IPS-20b (cell line): Measurements from ENCODE around the gene BAHD1.
A peak's percentile ranks its signal among the peaks of the same experiment; 100 is the strongest.

Source experiments
- H3K27ac ChIP-seq: one replicate; pipeline ENCODE4 v1.5.1; 2013; ENCODE audit warnings: low read length
- H3K27me3 ChIP-seq: 2 replicates; pipeline ENCODE4 v1.6.1; 2013; ENCODE audit warnings: mild to moderate bottlenecking, low read length, inconsistent platforms; ENCODE audit not compliant: insufficient read depth
- H3K36me3 ChIP-seq: 2 replicates; pipeline ENCODE4 v1.6.1; 2013; ENCODE audit warnings: low read depth, mild to moderate bottlenecking, inconsistent platforms, low read length, moderate library complexity; ENCODE audit not compliant: insufficient read depth
- H3K4me1 ChIP-seq: 2 replicates; pipeline ENCODE4 v1.6.1; 2013; ENCODE audit warnings: mild to moderate bottlenecking, control low read depth, inconsistent platforms, low read length, moderate library complexity; ENCODE audit not compliant: insufficient read depth
- H3K4me3 ChIP-seq: 2 replicates; pipeline ENCODE4 v1.5.1; 2013; ENCODE audit warnings: mild to moderate bottlenecking, low read length, inconsistent platforms
- H3K9ac ChIP-seq: 2 replicates; pipeline ENCODE4 v1.6.1; 2013; ENCODE audit warnings: low read depth, mild to moderate bottlenecking, inconsistent platforms, low read length, moderate library complexity
- H3K9me3 ChIP-seq: 2 replicates; pipeline ENCODE4 v1.6.1; 2013; ENCODE audit warnings: mild to moderate bottlenecking, low read depth, low read length, inconsistent platforms; ENCODE audit not compliant: insufficient read depth

BAHD1 gene

GRCh38 chr15:40440743-40441564 lies at the start of gene BAHD1:
Gene BAHD1, plus strand, starts transcription at chr15:40440953. Its CDS starts 17,512 bp downstream, at chr15:40458465.
- no peaks in the 10 kb centered on the region for H3K9me3 ChIP-seq
- H3K27me3 ChIP-seq, result peaks cover 40% of the 10 kb centered on the region
- H3K27ac ChIP-seq, result peak within 1 kb of the TSS; percentile 50
- no peaks in the 10 kb centered on the region for H3K36me3 ChIP-seq
- peak within 1 kb of the TSS; percentile 94; the same call in 1 of the 2 replicates for H3K9ac ChIP-seq
- peaks cover 49% of the 10 kb centered on the region for H3K4me1 ChIP-seq
- H3K4me3 ChIP-seq, result peak within 1 kb of the TSS; percentile 92

- Histone ChIP-seq H3K27me3 (no peaks in the 10 kb centered on the region), H3K9ac (no peak overlapping the region), H3K9me3 (no peaks in the 10 kb centered on the region), H3K27ac (no peak overlapping the region), H3K4me1 (no peaks in the 10 kb centered on the region), H3K36me3 (peaks cover 71% of the 10 kb centered on the region), H3K4me3 (no peak overlapping the region)
Observed at GRCh38 chr15:40392986-40393948, 47.5 kb upstream of the BAHD1 start.

- H3K27ac ChIP-seq, result no peak overlapping the region
- no peak overlapping the region for H3K4me3 ChIP-seq
Observed at GRCh38 chr15:40397688-40398412, 42.9 kb upstream of the BAHD1 start.

GRCh38 chr15:40398413-40398873 lies 42.3 kb upstream of the BAHD1 start:
- no peaks in the 10 kb centered on the region for H3K27me3 ChIP-seq
- H3K9me3 ChIP-seq, result no peaks in the 10 kb centered on the region
- peaks cover 19% of the 10 kb centered on the region for H3K36me3 ChIP-seq
- no peak overlapping the region for H3K4me3 ChIP-seq
- no peak overlapping the region for H3K27ac ChIP-seq
- no peaks in the 10 kb centered on the region for H3K4me1 ChIP-seq
- no peak overlapping the region for H3K9ac ChIP-seq

More at GRCh38 chr15:40397688-40398412, 42.9 kb upstream of the BAHD1 start:
- H3K36me3 ChIP-seq, result peaks cover 25% of the 10 kb centered on the region
- no peak overlapping the region for H3K9ac ChIP-seq
- H3K9me3 ChIP-seq, result no peaks in the 10 kb centered on the region
- no peaks in the 10 kb centered on the region for H3K27me3 ChIP-seq
- H3K4me1 ChIP-seq, result no peaks in the 10 kb centered on the region

GRCh38 chr15:40399370-40399769 lies 41.4 kb upstream of the BAHD1 start:
- H3K36me3 ChIP-seq, result peaks cover 10% of the 10 kb centered on the region; the same call in 1 of the 2 replicates
- no peaks in the 10 kb centered on the region for H3K9me3 ChIP-seq
- H3K27ac ChIP-seq, result no peak overlapping the region
- no peak overlapping the region for H3K9ac ChIP-seq
- no peaks in the 10 kb centered on the region for H3K4me1 ChIP-seq
- H3K4me3 ChIP-seq, result no peak overlapping the region
- H3K27me3 ChIP-seq, result no peaks in the 10 kb centered on the region

- Histone ChIP-seq H3K4me1 (peaks cover 6% of the 10 kb centered on the region; the same call in 1 of the 2 replicates), H3K27ac (peak within 1 kb of the TSS; percentile 86), H3K9ac (peak within 1 kb of the TSS; percentile 91), H3K36me3 (peaks cover 35% of the 10 kb centered on the region), H3K27me3 (no peaks in the 10 kb centered on the region), H3K9me3 (no peaks in the 10 kb centered on the region), H3K4me3 (peak within 1 kb of the TSS; percentile 94)
Observed at GRCh38 chr15:40405501-40406381, 35.0 kb upstream of the BAHD1 start, which contains the start of gene IVD. Gene IVD, plus strand, starts transcription at chr15:40405795. Its CDS starts 33 bp downstream, at chr15:40405828.

GRCh38 chr15:40407330-40407990 lies 33.3 kb upstream of the BAHD1 start:
- Histone ChIP-seq H3K27me3 (no peaks in the 10 kb centered on the region), H3K9ac (no peak overlapping the region), H3K4me1 (peaks cover 6% of the 10 kb centered on the region; the same call in 1 of the 2 replicates), H3K27ac (no peak overlapping the region), H3K4me3 (no peak overlapping the region; the same call in 1 of the 2 replicates), H3K36me3 (peaks cover 52% of the 10 kb centered on the region), H3K9me3 (no peaks in the 10 kb centered on the region)

- no peaks in the 10 kb centered on the region for H3K27me3 ChIP-seq
- H3K4me1 ChIP-seq, result peaks cover 6% of the 10 kb centered on the region; the same call in 1 of the 2 replicates
- no peak overlapping the region for H3K27ac ChIP-seq
- H3K4me3 ChIP-seq, result no peak overlapping the region
- no peak overlapping the region for H3K9ac ChIP-seq
- H3K36me3 ChIP-seq, result peaks cover 71% of the 10 kb centered on the region
- no peaks in the 10 kb centered on the region for H3K9me3 ChIP-seq
Observed at GRCh38 chr15:40409366-40409765, 31.4 kb upstream of the BAHD1 start.

GRCh38 chr15:40410476-40410875 lies 30.3 kb upstream of the BAHD1 start:
- Histone ChIP-seq H3K27me3 (no peaks in the 10 kb centered on the region), H3K9me3 (no peaks in the 10 kb centered on the region), H3K9ac (no peak overlapping the region), H3K27ac (no peak overlapping the region), H3K36me3 (peaks cover 82% of the 10 kb centered on the region), H3K4me3 (no peak overlapping the region), H3K4me1 (peaks cover 4% of the 10 kb centered on the region; the same call in 1 of the 2 replicates)
